Measurements from ENCODE around the gene CAPN12.

The CAPN12 gene

DNA sequence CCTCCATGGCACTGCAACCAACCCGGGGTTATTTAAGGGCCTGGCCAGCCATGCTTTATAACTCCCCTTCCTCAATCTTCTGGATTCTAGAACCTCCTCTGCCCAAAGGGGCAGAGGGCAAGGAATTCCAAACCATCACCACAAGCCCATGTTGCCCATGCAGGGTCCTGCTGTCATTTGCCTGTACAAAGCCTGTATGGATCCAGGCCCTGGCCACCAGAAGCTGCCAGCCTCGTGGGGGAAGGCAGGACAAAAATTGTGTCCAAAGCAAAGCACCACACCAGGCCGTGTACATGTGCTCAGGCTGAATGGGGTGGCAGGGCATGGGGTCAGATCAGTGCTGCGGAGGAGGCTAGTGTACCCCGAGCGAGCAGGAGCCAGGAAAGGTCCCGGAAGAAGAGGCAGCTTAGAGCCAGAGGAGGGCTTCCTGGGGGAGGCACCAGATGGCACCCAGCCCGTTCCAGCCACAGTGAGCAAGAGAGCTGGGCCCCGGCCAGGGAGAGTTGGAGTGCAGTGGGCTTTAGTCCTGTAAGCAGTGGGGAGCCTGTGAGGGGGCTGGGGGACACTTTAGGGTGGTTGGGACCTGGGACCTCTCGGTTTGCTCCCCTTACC lies 35.8 kb downstream of the CAPN12 start:
- FAIRE-seq: no peak

- no peak for FAIRE-seq
Measured at GRCh38 chr19:38707512-38708114, 36.7 kb downstream of the CAPN12 start.

DNA sequence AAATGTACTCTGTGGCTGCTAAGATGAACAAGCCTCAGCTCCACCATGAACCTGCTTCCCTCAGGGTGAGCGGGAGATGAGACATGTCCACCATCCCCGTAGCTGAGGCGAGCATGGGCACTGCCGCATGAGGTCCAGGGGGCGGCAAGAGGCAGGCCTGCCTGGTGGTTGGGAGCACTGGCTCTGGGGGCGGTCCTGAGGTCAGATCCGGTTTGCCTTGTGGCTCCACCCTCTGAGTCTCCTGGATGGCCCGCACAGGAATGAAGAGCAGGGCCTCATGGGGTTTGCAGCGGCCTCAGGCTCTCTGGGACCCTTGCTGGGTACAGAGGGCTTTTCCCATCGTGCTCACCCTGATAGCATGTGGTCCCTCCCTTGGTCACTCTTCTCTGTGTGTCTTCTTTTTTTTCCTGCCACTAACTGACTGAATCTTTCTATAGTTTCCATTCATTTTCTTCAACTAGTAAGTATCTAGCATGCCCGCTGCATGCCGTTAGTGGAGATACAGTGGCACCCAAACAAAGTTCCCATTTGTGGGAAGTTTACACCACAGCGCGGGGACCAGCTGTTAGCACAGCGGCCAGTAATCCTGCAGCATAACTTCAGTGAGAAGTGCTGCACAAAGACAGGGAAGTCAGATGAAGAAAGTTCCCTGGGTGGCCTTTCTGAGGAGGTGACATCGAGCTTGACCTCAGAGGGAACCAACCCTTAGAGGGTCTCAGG lies 37.3 kb downstream of the CAPN12 start:
- no peak for FAIRE-seq

- FAIRE-seq: no peak
Measured at GRCh38 chr19:38705197-38706019, 38.9 kb downstream of the CAPN12 start.

DNA sequence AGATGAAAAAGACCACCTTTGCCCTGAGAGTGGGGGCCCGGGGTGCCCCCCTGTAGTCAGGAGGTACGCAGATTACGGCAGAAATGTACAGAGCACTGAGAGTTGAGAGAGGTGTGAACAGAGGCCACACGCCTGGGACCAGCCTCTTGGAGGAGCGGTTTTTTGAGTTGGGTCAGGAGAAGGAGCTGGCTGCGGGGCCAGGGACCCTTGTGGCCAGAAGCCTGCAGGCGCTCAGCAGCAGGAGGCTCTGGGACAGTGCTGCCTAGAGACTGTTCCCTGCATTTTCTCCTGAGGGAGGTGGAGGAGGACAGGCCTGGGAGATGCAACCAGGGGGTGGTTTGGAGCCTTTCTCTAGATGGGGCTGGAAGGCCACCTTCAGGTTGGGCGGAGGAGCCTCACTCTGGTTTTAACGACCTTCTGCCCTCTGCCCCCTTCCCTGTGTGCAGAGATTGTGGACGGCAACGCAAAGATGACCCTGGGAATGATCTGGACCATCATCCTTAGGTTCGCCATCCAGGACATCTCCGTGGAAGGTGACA lies 39.7 kb downstream of the CAPN12 start:
- no peak for FAIRE-seq

DNA sequence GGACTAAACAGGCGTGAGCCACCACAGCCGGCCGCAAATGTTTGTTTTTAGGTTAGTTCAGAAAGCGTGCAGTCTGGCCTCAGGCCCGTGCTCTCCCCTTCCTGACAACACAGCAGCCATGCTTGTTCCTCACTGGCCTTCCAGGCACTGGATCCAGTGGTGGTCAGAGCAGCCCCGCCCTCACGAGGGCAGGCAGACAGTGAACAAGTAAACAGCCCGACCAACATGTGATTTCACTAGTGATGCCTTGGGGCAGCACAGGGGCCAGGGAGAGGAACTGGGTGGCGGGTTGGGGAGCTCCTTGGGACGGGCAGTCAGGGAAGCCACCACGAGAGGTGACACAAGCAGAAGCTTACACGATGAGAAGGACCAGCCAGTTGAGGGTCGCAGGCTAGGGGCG lies 40.8 kb downstream of the CAPN12 start:
- no peak for FAIRE-seq

DNA sequence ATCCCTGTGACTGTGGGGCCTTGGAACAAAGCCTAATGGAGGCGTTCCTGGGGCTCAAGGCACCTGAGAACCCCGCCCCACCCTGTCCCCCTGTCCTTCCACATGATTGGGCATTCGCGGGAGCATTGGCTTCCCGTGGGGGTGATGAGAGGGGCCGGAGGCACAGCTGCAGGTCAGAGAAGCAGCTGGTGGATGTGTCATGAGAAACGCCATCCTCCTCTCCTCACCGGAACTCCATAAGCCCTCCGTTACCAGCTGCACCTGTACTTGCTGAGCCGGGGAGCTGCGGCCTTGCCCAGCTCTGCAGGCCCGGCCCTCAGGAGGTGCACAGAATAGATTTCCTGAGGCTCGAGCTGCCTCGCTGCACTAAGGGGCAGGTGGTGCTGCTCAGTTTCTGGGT lies 42.0 kb downstream of the CAPN12 start:
- FAIRE-seq: no peak

DNA sequence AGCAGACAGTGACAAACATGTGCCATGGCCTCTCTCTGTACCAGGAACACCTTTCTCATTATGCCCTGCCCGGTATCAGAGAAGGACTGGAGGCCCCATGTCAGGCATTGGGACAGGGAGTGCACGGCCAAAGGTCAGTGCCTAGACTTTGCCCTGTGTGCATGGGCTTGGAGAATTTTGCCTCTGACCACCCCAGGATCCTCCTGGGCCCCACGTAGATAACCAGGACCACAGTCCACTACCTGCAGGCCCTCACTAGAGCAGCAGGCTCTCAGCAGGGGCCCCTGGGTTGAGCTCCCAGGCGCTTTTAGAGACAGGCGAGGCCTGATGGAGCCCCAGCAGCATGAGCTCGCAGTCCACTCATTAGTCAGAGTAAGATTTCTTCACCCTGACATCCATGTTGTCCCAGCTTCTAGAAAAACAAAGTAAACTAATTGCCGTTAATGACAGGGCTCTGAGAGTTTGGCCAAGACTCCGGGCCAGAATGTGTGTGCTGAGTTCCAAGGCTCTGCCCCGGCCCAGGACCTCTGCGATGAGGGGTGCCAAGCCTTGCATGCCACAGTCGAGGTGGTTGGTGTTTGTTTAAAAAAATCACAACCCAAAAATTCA lies 42.7 kb downstream of the CAPN12 start:
- no peak for FAIRE-seq

GRCh38 chr19:38700902-38701454 lies 43.3 kb downstream of the CAPN12 start:
- no peak for FAIRE-seq

DNA sequence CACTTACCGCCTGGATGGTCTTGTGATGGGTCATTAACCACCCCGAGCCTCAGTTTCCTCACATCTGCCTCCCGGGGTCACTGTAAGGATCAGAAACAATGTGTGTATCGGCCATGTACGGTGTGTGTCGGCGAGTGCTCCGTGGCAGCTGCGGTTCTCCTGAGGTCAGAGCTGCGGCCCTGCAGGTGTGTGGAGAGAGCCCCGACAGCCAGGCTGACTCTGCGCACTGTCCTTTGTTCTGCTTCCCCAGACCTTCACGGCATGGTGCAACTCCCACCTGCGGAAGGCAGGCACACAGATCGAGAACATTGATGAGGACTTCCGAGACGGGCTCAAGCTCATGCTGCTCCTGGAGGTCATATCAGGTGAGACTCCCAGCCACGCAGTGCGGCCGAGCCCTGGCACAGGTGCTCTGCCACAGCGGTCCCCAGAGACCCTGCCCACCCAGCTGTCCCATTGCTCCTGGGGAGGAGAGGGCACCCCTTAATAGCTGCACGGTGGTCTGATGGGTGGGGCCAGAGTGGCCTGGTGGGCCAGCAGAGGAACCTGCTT lies 43.8 kb downstream of the CAPN12 start:
- FAIRE-seq: no peak

DNA sequence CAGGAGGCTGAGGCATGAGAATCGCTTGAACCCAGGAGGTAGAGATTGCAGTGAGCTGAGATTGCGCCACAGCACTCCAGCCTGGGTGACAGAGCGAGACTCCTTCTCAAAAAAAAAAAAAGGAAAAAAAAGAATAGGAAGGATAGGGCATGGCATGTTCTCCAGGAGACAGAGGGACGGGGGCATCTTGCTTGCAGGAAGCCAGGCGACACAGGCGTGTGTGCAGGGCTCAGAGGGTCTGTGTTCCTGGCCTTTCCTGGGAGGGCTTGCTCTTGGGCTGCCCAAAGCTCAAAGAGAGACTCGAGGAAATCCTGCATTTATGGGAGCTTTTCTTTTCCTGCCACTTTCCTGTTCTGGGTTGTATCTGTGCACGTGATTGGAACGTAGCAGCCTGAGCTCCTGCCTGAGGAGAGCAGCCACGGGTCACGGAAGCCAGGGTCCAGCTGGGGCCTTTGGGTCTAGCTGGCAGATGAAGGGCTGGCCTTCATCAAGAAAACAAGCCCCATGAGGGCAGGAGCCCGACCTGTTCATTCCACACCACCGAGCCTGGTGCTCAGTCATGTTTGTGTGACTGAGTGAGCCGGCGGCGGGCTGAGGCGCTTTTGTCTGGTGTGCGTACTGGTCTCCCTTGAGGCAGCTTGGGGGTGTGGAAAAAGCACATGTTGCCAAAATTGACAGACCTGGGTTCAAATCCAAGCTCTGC lies 44.5 kb downstream of the CAPN12 start:
- no peak for FAIRE-seq

DNA sequence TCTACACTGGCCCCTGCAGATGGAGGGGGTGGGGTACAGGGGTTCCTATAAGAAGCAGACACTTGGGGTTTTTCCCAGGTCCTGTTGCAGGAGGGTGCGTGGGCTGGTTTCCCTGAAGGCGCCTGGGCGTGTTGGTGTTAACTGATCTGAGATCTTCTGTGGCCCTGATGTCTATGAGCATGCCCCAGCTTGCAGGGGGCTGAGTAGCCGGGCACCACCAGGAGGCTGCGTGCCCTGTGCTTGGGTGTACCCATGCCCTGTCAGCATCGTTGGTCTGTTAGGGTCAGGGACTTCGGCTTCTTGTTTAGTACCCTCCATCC lies 45.3 kb downstream of the CAPN12 start:
- FAIRE-seq: no peak

- FAIRE-seq: no peak
Measured at GRCh38 chr19:38698225-38699026, 45.8 kb downstream of the CAPN12 start.

DNA sequence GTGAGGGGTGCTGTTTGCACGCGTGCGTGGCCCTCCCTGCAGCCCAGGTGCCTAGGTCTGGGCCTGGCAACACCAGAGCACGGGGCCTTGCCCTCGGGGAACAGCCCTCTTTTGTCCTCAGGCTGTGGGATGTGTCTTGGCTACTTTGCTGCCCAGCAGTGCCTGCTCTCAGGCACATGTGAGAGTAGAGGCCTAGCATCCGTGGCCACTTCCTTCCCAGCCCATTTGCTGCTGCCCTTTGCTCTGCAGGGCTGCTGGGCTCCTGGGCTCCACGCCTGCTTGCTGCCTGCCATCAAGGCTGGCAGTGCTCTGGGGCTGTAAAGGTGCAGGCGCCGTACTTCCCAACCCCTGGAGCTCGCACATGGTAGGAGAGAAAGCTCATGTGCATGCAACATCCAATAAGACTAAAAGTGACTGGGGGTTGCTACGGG lies 46.6 kb downstream of the CAPN12 start:
- FAIRE-seq: no peak

DNA sequence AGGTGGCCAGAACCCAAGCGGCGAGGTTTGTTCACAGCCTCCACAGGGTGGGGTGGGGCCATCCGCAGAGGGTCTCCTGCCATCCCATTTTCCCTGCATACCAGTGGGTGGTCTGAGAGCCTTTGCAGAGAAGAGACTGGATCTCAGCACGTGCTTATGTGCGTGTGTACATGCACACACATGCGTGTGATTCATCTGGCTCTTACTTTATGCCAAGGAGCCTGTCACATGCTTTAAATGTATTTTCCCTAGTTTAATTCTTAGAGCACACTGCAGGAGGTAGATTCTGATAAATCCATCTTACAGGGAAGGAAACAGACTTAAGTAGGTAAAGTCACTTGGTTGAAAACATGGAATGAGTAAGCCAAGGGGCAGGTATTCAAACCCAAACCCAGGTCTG lies 47.1 kb downstream of the CAPN12 start:
- FAIRE-seq: no peak

GRCh38 chr19:38696729-38697055 lies 47.6 kb downstream of the CAPN12 start:
- FAIRE-seq: no peak

- no peak for FAIRE-seq
Measured at GRCh38 chr19:38695832-38696728, 48.2 kb downstream of the CAPN12 start.

DNA sequence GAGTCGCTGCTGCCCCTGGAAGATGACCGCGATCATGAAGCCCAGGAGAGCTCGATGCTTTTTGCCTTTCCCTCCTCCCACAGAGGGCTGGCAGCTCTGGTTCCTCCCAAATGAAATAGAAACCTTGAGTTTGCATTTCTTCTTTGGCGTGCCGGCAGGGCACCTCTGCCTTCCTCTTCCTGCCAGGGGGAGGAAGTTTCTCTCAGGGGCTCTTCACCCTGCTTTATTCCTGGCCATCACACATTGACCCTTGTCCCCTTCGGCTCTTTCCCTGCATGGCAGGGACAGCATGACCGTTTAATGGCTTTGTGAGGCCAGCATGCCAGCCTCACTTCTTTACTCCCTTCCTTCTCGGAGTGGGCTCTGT lies 49.0 kb downstream of the CAPN12 start:
- no peak for FAIRE-seq

DNA sequence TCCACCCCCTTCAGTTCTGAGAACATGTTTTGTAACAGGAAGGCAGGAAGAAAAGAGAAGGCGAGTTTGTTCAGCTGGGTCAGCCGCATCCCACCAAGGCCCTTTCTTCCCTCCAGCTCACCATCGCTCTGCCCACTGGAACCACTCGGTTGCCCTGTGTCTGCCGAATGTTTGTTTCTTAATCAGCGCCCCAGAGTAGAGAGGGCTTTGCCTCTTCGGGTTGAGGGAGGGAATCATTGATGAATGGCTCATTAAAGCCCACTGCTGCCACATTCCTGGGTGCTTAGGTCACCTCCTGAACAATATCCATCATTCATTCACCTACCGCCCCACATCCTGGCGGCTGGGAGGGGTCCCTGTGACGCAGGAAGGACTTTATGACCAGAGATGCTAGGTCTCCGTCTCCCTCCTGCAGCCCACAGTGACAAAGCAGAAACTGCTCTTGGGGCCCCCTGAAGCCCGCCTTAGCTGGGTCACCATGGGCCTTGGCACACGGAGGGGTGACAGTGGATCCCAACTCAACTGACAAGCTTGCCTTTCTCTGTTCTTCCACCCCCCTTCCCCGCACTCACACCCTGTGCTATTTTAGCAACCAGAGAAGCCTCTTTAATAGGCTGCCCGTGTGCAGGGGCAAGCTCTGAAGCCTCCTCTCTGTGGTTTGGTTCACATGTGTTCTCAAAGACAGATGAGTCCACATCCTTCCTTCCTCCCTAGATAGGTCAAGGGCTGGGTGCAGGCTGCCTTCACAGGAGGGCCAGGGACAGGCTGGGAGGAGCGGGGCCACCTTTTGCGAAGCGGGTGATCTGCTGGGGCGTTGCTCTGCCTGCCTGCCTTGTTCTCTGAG lies 50.7 kb downstream of the CAPN12 start:
- FAIRE-seq: no peak
